Right ventricle myocardium inferior (tissue), 1 donor: ENCODE data around the gene SLC66A1. TPM values are rescaled to one million over a fixed set of nuclear protein-coding genes. Genes with fewer than 3 reads are reported as not detected.

Experiments used
- ATAC-seq: fragments of 200-7000 bp; cut with Tn5 transposase; one replicate; pipeline ENCODE4 v1.9.1; 2020; ENCODE audit warnings: mild to moderate bottlenecking, moderate library complexity
- DNase-seq: peaks from one replicate; pipeline ENCODE4 v3.0.0; 2021; ENCODE audit errors: missing footprints
- intact Hi-C: fragments of 100-400 bp; cut with DNase I; formaldehyde crosslinking; loops from one replicate; pipeline ENCODE4 v1.11.0; 2022
- total RNA-seq: library from RNA; stranded (reverse); fragmentation: NEBNext Ultra II Directional; extraction: Animal tissue kit (Norgen Biotek cat#: 25700); gene quantifications from one replicate; pipeline ENCODE4 v1.2.1, GENCODE V29; 2021
- donor health status: DM: no; HTN: yes; CAD: no; lungs with severe emphysema.

The SLC66A1 gene
- total RNA-seq, 1 donor from 2014 or later = 7.0 TPM

DNA sequence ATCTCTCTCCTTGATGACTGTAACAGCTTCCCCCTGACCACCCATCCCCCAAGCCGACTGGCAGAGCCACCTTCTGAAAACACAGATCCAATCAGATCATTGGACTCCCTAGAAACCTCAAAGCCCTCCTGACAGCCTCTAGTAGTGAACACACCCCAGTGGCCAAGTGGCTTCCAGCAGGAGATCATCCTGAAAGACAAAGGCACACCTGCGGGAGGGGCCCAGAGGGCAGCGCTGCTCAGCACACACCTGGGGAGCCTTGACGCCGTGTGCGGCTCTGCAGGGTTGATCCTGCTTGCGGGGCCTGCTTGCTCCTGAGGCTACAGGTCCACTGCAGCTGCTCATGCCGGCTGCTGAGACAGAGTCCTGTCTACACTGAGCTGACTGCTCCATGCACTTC lies 41.5 kb downstream of the SLC66A1 start:
- ATAC-seq = no peak
- intact Hi-C loops = no loop called here
- DNase-seq = no peak

DNA sequence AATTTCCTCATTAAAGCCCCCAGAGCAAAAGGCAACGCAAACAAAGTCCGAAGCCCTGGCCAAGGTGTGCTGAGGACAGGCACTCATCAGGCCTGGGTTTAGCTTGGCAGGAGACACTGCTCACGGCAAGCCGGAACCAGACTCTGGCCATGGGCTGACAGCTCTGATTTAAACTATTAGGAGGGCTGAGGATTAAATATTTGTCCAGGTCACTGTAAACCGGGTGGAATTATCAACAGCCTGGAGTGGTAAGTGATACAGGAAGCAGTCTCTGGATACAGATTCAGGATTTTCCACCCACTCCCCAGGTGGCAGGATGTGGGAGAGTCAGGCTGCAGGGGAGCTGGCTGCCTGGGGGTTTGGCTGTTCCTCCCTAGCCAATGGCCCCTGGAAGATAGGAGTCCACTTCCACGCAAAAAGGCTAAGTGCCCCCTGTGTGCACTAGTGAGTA lies 42.4 kb downstream of the SLC66A1 start:
- DNase-seq (no peak), ATAC-seq (no peak)
- intact Hi-C loops = no loop called here

DNA sequence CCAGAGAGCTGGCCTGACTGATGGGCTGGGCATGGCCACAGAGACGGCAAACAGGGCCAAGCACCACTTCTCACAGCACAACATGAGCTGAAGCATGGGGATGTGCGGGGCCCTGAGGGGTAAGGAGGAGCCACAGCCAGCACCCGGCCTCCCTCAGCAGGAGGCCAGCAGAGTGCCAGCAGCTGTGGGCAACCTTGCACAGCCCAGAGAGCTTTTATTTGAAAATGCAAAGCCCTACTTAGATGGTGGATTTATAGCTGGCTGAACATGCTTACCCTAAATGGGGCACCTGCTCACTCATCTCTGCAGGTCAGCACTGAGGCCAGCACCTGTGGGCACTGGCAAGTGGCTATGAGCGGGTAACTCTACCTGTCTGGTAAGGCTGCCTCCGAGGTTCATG lies 44.1 kb downstream of the SLC66A1 start:
- ATAC-seq (no peak), DNase-seq (no peak)
- intact Hi-C loops = no loop called here

DNA sequence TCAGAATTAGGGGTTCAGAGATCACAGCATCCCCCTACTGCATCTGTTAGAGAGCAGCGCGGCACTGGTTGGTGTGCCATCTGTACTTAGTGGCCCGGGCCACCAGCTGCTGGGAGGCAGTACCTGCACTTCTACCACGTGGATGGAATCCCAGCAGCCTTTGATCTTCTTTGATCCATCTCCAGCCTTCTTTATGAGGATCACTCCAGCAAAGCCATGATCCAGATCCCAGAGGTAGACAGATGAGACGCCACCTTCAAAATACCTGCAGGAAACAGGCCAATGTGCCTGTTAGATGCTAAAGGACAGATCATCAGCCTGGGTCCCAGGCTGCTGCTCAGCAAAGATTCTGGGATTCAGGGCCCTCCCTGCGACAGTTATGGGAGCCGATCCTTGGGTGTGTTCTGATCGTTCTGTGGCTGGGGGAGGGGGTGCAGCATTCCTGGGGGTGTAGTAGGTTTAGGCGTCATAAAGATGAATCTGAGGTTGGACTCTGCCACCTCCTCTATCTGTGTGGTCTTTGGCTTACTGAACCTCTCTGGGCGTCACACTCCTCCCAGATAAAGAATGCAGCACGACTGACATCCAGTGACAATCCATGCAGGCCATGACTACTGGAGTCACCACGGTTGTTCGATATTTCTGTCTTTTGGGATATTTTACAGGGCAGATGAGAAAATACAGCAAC lies 45.3 kb downstream of the SLC66A1 start:
- no peak for ATAC-seq
- DNase-seq = no peak
- intact Hi-C loops = no loop called here

DNA sequence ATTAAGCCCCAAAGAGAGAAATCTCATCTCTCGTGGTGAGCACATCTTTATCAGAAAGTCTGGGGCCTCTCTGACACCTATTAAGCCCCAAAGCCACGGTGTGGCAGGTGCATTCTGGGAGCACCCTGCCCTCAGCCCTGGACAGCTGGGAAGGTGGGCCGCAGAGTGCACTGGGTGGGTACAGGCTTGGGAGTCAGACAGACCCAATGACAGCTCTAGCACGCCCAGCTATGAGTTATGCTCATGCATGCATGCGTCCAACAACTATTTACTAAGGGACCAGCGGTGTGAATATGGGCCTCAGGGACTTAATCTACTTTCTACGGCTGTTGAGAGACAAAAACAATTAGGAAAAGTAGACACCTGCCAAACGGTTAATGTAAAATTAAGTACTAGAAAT lies 46.6 kb downstream of the SLC66A1 start:
- no peak for ATAC-seq
- intact Hi-C loops = no loop called here
- DNase-seq = no peak

DNA sequence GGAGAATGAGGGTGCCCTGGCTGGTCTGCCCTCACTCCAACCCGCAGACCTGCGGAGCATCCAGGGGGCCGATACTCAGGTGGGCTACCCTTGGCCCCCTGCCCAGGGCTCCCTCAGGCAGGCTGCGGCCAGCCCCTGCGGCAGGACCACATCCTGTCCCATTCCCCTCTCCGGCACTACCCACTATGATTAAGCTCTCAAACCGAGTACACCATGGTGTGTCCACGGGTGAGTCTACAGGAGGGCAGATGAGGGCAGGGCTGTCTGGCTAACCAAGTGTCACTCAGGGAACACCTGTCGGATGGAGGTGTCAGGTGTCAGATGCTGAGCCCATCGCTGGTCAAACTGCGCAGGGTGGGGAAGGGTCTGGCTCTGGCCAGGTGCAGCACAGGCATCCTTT lies 47.2 kb downstream of the SLC66A1 start:
- DNase-seq = no peak
- ATAC-seq = no peak
- intact Hi-C loops = no loop called here

DNA sequence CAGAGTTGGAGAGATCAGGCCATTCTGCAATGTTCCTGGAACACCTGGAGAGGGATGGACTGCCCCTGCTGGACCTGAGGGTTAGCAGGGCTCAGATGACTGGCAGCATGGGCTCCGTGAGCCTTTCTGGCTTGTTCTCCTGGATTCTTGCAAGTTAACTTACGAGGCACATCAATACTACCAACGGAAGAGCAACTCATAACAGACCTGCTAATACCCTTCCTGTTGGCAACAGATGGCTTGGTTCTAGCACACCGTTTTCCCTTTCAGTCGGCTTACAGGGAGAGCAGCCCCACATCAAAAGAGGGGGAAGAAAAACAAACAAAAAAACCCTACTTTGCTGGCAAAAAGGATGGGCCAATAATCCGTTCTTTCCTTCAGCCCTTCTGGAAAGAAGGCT lies 47.9 kb downstream of the SLC66A1 start:
- intact Hi-C loops = no loop called here
- no peak for ATAC-seq
- no peak for DNase-seq

DNA sequence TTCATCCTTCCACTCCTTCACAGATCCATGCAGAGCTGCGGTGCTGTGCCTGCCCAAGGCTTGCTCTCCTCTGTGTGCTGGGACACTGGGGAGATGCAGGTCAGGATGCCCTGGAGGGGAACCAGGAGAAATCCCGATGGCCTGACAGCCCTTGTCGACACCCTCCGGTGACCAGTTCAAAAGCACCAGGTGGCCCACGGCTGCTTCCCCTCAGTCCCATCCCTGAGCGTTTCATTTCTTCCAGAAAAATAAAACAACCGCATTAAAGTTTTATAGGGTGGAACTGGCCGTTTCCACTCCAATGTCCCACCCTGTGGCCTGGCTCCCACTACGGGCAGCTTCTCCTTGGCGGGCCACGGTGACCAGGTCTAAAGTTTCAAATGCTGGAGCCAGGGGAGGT lies 48.3 kb downstream of the SLC66A1 start:
- intact Hi-C loops = no loop called here
- ATAC-seq (no peak), DNase-seq (no peak)

DNA sequence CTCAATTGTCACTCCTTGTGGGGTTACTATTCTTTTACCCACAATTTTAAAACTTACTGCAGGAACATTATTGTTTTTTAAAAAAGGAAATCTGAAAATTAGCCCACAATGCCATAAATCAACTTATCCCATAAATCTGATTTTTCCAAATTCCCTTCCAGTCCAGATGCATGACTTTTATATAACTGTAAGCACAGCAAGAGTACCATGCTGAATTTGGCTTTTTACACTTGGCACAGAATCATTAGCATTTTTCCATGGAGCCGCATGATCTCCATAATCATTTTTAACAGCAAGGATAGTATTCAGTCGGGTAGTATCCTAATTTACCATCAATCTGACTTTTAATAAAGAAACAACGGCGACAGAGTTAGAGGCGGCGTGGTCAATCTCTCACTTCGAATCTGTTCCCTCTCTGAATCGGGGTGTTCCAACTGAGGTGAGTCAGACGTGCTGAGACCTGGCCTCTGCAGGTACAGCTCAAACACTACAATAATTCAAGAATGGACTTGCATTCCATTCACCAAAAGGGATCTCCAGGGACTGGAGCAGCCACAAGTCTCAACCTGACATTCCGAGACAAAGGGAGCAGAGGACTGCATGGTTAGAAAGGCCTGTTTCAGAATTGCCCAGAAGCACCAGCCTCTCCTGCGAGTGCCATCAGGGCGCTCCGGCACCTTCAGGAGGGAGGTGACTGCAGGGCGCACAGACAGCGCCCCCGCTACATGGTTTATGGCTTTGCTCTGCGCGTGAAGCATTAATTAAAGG lies 48.9 kb downstream of the SLC66A1 start:
- ATAC-seq (no peak), DNase-seq (no peak)
- intact Hi-C loops = no loop called here

DNA sequence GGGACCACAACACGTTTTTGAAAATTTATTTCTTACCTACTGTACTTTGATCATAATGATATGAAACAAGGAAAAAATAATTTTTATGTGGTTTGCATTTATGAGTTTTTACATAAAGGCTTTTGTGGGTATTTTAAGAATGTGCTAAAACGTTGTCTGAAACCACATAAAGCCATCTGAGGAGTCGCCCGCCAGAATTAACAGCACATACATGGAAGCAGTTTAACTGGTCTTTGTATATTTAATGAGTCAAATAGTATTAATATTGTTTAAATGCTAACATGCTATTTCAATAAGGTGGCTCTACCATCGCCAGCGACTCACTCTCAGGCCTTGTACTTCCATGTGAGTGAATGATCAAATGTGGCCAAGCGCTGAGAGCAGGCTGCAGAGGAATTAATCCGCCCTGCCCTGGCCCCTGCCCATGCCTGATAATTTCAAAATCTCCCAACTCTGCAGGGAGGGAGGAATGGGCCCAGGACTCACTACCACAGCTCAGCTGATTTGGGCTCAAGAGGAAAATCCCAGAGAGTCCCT lies 49.6 kb downstream of the SLC66A1 start:
- DNase-seq = no peak
- no peak for ATAC-seq
- intact Hi-C loops = no loop called here

DNA sequence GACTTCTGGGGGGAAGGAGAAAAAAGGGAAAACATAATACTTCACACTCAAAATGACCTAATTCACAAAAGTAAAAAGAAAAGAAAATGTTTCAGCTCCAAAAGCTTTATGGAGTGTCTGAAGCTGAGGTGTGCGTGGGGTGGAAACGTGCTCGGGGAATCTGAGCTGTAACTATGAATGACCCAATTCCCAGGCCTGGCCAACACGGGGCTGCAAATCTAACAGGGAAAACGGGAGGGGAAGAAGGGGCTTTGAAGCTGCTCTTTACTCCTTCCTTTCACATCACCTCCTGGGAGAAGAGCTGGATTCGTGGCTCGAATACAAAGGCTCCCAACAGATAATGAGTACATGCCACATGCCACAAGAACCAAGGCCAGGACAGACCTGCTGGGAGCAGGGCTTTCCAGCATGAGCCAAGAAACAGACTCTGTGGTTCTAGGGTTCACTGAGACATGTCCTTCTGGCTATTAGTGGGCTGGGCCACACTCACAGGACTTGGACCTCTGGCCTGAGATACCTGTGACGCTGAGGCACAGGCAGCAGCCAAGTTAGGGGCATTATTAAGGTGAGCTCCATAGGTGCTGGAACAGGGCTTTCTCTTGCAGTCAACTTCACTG lies 51.5 kb downstream of the SLC66A1 start:
- intact Hi-C loops = no loop called here
- ATAC-seq (no peak), DNase-seq (no peak)

DNA sequence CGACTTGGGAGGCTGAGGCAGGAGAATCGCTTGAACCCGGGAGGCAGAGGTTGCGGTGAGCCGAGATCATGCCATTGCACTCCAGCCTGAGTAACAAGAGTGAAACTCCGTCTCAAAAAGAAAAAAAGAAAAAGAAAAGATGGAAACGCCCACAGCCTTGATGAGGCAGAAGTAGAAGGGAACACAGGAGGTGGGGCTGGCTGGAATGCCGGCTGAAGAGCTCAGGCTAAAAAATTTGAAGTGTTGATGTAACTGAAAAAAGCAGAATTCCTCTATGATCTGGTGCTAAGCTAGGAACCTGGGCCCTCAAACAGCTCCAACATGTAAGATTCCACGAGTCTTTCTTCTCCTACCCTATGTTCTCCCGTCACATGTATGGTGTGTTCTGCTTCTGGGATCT lies 53.6 kb downstream of the SLC66A1 start:
- DNase-seq (no peak), ATAC-seq (no peak)
- intact Hi-C loops = no loop called here

DNA sequence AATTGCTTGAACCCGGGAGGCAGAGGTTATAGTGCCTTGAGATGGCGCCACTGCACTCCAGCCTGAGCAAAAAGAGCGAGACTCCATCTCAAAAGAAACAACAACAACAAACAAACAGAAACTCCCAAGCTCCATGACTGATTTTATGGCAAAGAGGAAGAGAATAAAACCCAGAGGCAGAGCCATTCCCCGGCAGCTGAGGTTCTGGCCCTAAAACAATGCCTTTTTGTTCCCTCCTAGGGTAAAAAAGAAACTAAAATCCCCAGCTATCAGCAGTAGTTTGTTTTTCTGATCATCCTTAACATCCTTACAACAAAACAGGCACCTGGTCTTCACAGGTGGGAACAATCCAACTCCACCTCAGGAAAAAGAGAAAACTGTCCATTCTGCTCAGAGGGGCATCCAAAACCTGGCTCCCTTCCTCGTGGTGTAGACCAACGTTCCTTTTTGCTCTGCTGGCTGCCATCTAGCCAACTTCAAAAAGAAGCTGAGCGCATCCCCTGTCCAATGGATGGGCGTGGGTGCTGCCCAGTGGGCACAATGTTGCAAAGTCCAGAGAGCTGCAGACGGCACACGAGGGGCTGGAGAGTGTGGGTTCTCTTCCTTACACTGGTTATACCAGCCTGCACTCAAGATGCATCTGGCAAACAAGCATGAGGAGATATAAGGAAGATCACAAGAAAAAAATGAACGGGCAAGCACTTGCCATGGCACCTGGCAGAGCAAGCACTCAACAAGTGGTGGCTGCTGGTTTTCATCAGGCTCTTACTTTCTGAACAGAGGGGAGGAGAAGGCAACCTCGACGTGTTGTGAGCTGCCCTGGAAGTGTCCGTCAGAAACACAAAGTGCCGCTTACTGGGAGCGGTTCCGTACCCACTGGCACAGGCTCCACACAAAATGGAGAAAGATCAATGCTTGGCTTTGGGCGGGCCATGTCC lies 54.7 kb downstream of the SLC66A1 start:
- intact Hi-C loops = no loop called here
- DNase-seq = no peak
- ATAC-seq = no peak

DNA sequence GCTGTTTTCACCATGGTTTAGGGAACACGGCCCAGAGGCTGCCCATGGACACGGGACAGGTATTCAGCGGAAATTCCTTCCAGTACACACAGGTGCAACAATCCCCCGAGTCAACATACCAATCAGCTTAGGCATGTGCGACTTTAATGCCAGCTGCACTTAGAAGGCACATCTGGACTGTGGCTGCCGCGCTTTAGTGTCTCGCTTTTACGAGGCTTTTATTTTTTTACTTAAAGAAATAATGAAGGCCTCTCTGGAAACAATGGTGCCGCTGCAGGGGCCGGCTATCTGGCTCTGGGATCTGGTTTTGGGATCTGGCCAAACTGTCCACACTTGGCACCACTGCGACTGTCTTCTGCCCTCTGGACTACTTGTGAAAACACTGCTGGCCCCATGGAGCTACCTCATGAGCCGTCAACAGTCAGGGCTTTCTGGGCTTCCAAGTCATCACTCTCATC lies 55.5 kb downstream of the SLC66A1 start:
- intact Hi-C loops = no loop called here
- DNase-seq (no peak), ATAC-seq (no peak)

DNA sequence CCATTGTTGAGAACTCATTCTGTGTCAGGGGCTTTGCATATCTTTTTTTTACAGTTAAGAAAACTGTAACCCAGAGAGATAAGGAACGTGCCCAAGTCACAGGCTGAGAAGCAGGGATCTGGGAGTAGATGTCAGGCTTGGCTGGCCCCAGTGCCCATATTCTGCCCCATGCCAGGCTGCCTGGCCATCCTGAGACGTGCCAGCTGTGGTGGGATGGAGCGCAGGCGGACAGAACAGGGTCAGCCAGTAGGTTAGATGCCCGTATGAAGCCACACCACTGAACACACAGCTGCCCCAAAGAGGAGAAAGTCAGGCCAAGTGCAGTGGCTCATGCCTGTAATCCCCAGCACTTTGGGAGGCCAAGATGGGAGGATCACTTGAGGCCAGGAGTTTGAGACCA lies 55.9 kb downstream of the SLC66A1 start:
- intact Hi-C loops = no loop called here
- no peak for DNase-seq
- ATAC-seq = no peak

DNA sequence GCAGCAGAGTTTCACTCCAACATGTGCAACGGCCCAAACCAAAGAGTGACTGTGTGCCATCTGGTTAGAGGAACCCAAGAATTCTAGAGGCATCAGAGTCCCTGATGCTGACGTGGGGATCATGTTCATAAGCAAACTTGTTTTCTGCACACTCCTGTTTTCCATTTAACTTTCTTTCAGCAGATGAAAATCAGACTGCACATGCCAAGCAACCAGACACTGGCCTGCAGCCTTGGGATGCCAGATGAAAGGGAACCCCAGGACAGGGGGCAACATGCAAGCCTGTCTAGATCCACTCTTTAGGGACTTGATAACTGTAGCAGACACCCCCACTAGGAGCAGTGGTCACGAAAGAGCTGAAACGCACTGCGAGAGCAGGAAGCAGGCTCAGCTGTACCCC lies 56.8 kb downstream of the SLC66A1 start:
- no peak for ATAC-seq
- intact Hi-C loops = no loop called here
- DNase-seq = no peak

DNA sequence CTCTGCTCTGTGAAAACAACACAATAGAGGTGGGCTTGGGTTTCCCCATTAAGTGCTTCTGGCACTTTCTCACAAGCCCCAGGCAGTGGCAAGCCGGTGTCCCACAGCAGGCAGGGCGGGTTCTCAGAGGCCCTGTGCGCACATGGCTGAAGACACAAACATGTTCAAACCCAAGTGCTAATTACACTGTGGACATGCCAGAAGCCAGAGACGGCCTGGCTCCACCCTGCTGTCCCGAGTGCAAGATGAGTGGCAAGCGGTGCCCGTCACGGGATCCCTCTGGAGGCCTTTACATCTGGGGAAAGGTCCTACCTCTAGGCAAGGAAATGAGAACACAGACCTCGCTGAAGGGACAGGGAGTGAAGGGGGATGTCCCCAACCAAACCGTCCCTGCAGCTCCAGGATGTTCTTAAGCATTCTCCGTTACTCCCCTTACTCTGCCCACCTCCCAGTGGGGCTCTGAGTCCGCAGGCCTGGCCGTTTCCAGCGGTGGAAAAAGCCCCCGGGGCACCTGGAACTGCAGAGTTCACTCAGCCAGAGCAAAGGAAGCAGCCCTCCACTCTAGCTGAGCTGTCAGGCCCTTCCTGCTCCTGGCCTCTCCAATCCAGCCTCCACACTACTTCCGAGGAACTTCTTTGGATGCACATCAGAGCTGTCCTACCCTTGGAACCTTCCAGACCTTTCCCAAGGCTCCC lies 57.4 kb downstream of the SLC66A1 start:
- ATAC-seq = peak; percentile 42
- intact Hi-C loops = no loop called here
- no peak for DNase-seq

DNA sequence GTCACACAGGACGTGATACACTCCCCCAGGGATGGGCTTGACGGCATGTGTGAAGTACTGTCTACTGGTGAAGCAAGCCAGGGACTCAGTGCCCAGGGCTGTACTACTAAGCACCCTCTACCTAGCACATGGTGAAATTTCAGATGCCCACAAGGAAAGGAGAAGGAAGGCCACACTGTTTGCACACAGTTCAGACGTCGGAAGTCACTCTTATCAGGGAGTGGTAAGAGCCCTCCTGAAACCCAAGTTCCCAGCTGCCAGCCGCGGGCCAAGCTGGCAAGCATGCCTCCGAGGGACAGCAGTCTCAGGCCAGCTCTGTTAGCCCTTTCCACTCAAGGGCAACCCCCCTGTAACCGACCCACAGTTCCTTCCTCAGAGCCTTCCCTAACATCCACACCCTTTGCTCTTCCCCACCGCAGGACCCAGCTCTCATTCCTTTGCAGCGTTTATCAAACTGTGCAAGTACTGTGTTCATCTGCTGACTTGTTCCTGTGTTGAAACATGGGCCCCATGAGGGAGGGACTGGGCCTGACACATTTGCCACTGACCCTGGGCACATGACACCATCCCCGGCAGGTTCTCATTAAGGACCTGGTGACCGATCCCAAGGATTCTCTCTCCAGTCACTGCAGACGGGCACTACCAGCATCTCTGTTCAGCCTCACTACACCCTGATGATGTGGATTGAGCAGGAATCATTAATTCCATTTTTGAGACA lies 58.5 kb downstream of the SLC66A1 start:
- intact Hi-C loops = no loop called here
- DNase-seq = no peak

More for the DNA sequence above, 58.5 kb downstream of the SLC66A1 start:
- peak; percentile 26 for ATAC-seq
